PC-9 (cell line): ENCODE results near the gene LAMC1.

Experiments used
- EZH2 ChIP-seq: fragments of 200-600 bp; sonication (generic); IDR thresholded peaks from 2 replicates; pipeline ENCODE4 v1.8.0; 2017; ENCODE audit warnings: antibody characterized with exemption, low read depth
- TF ChIP-seq, protein P1 (sequence below): fragments of 200-600 bp; sonication (generic); conservative IDR thresholded peaks from 2 replicates; pipeline ENCODE4 v1.6.1; 2017; ENCODE audit warnings: mixed run types, antibody characterized with exemption, mild to moderate bottlenecking, moderate library complexity

DNA sequence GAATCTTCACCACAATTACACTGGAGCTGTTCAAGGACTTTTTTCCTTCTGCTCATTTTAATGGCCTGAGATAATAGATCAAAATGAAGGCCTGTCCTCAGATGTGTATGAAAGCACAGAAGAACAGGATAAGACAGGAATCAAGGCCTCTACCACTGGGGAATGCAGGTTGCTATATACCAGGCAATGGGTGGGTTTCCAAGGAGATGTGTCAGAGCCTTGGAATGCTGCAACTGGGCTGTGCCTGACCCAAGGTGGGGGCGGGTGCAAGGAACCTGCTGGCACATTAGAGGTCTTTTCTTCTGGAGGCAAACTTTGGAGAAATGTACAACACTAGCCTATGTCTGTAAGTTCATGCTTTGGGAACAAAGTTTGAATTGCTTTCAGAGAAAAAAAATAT is 141.1 kb downstream of the LAMC1 start:
- TF ChIP-seq, protein P1, sequence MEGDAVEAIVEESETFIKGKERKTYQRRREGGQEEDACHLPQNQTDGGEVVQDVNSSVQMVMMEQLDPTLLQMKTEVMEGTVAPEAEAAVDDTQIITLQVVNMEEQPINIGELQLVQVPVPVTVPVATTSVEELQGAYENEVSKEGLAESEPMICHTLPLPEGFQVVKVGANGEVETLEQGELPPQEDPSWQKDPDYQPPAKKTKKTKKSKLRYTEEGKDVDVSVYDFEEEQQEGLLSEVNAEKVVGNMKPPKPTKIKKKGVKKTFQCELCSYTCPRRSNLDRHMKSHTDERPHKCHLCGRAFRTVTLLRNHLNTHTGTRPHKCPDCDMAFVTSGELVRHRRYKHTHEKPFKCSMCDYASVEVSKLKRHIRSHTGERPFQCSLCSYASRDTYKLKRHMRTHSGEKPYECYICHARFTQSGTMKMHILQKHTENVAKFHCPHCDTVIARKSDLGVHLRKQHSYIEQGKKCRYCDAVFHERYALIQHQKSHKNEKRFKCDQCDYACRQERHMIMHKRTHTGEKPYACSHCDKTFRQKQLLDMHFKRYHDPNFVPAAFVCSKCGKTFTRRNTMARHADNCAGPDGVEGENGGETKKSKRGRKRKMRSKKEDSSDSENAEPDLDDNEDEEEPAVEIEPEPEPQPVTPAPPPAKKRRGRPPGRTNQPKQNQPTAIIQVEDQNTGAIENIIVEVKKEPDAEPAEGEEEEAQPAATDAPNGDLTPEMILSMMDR, result no peak
- TF ChIP-seq EZH2, result no peak
